ENCODE results near the gene PFN1. TPM values are rescaled to one million over a fixed set of nuclear protein-coding genes. Genes with fewer than 3 reads are reported as not detected.
A peak's percentile ranks its signal among the peaks of the same experiment; 100 is the strongest.

PFN1 gene
- total and polyA plus RNA-seq, 7 donors = 149 to 1,518 (median 232) TPM

DNA sequence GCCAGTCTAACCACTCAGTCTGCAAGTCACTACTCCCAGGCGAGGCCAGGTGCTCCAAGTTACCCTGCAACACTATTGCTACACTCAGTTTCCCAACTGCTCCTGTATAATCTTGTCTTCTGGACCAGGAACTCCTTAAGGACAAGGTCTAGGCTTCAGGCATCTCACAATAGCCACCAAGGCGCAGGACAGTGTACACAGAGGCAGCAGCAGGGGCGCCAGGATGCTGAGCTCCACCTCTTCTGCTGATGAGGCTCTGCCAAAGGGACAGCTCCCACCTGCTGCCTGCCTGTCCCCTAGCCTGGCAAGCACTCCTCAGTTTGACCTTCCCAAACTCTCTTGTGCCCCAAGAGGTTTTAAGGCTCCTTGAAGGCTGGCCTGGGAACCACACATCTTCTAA lies 11.9 kb downstream of the PFN1 start:
- no peaks in the 10 kb centered on the region for H3K27me3 ChIP-seq (ENCODE audit: insufficient read depth in 3 of 3, low read length in 2 of 3)
- peak in 1 of 2 donors; percentile 56 for DNase-seq
- intact Hi-C loops (cut with DNase I) = loop anchor here (5.0 kb wide), 2 partner anchors 46 to 141 kb away; partner anchors contain the start of gene ZFP3 (in 1 of the 2)
- TF ChIP-seq, protein P1, sequence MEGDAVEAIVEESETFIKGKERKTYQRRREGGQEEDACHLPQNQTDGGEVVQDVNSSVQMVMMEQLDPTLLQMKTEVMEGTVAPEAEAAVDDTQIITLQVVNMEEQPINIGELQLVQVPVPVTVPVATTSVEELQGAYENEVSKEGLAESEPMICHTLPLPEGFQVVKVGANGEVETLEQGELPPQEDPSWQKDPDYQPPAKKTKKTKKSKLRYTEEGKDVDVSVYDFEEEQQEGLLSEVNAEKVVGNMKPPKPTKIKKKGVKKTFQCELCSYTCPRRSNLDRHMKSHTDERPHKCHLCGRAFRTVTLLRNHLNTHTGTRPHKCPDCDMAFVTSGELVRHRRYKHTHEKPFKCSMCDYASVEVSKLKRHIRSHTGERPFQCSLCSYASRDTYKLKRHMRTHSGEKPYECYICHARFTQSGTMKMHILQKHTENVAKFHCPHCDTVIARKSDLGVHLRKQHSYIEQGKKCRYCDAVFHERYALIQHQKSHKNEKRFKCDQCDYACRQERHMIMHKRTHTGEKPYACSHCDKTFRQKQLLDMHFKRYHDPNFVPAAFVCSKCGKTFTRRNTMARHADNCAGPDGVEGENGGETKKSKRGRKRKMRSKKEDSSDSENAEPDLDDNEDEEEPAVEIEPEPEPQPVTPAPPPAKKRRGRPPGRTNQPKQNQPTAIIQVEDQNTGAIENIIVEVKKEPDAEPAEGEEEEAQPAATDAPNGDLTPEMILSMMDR (IDR thresholded peaks at IDR 0.05) = no peak
- ATAC-seq = peak in 1 of 4 donors; percentile 23
- H3K4me3 ChIP-seq = peak overlapping the region; percentile 7
- H3K4me1 ChIP-seq = peaks cover 43% of the 10 kb centered on the region
- H3K36me3 ChIP-seq (ENCODE audit: insufficient read depth in 1 of 2, low read depth in 1 of 2) = peaks cover 0 to 30% of the 10 kb centered on the region in 2 donors
- H3K9me3 ChIP-seq = no peaks in the 10 kb centered on the region
- WGBS, 3 donors = 39 to 68% (median 47%) methylated on average over 3 of the region's 3 CpGs
- peak overlapping the region; percentile 95 for H3K27ac ChIP-seq

- Histone ChIP-seq H3K36me3 (ENCODE audit: insufficient read depth in 1 of 2, low read depth in 1 of 2) (peaks cover 0 to 38% of the 10 kb centered on the region in 2 donors), H3K9me3 (no peaks in the 10 kb centered on the region), H3K4me1 (peaks cover 38% of the 10 kb centered on the region), H3K27ac (no peak overlapping the region), H3K27me3 (ENCODE audit: insufficient read depth in 3 of 3, low read length in 2 of 3) (no peaks in the 10 kb centered on the region), H3K4me3 (no peak overlapping the region)
- TF ChIP-seq, protein P1 (IDR thresholded peaks at IDR 0.05) = no peak
- DNase-seq (peak in 1 of 2 donors; percentile 15), ATAC-seq (no peak)
- intact Hi-C loops (cut with DNase I) = loop anchor here (2.0 to 5.0 kb wide), 3 partner anchors 27 to 142 kb away; partner anchors contain the start of gene ZFP3 (in 1 of the 2)
Measured at GRCh38 chr17:4935650-4936049, 12.7 kb downstream of the PFN1 start.

DNA sequence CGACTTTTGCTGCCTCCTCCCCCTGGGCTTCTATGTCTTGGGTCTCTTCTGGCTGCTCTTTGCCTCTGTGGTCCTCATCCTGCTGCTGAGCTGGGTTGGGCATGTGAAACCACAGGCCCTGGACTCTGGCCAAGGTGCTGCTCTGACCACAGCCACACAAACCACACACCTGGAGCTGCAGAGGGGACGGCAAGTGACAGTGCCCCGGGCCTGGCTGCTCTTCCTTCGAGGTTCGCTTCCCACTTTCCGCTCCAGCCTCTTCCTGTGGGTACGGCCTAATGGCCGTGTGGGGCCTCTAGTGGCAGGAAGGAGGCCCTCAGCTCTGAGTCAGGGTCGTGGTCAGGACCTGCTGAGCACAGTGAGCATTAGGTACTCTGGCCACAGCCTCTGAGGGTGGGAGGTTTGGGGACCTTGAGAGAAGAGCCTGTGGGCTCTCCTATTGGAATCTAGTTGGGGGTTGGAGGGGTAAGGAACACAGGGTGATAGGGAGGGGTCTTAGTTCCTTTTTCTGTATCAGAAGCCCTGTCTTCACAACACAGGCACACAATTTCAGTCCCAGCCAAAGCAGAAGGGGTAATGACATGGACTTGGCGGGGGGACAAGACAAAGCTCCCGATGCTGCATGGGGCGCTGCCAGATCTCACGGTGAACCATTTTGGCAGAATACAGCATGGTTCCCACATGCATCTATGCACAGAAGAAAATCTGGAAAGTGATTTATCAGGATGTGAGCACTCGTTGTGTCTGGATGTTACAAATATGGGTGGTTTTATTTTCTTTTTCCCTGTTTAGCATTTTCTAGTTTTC lies 14.0 kb downstream of the PFN1 start:
- no peaks in the 10 kb centered on the region for H3K9me3 ChIP-seq
- H3K36me3 ChIP-seq (ENCODE audit: insufficient read depth in 1 of 2, low read depth in 1 of 2) = peaks cover 0 to 44% of the 10 kb centered on the region in 2 donors
- DNase-seq = peak in 1 of 2 donors; percentile 69
- peak overlapping the region; percentile 36 for H3K27ac ChIP-seq
- 19 to 20% (median 20%) methylated on average over 14 of the region's 14 CpGs for WGBS, 3 donors
- peak; percentile 39 to 62 (median 48) for ATAC-seq
- intact Hi-C loops (cut with DNase I) = loop anchor here in 1 of 2 donors (2.0 kb wide), 1 partner anchor 26 kb away; no protein-coding TSS in a partner anchor
- no peak overlapping the region for H3K4me3 ChIP-seq
- no peaks in the 10 kb centered on the region for H3K27me3 ChIP-seq (ENCODE audit: insufficient read depth in 3 of 3, low read length in 2 of 3)
- H3K4me1 ChIP-seq = peaks cover 38% of the 10 kb centered on the region
- TF ChIP-seq, protein P1 (IDR thresholded peaks at IDR 0.05) = peak; percentile 5

- intact Hi-C loops (cut with DNase I) = loop anchor here in 1 of 2 donors (2.0 kb wide), 1 partner anchor 25 kb away; no protein-coding TSS in a partner anchor
- no peak for ATAC-seq
Measured at GRCh38 chr17:4933646-4934045, 14.7 kb downstream of the PFN1 start.

More at GRCh38 chr17:4933646-4934045, 14.7 kb downstream of the PFN1 start:
- Histone ChIP-seq H3K27ac (peak overlapping the region; percentile 36), H3K36me3 (ENCODE audit: insufficient read depth in 1 of 2, low read depth in 1 of 2) (peaks cover 0 to 47% of the 10 kb centered on the region in 2 donors), H3K9me3 (no peaks in the 10 kb centered on the region), H3K4me3 (no peak overlapping the region), H3K4me1 (peaks cover 33% of the 10 kb centered on the region), H3K27me3 (ENCODE audit: insufficient read depth in 3 of 3, low read length in 2 of 3) (no peaks in the 10 kb centered on the region)
- peak in 1 of 2 donors; percentile 13 for DNase-seq
- WGBS, 3 donors = 74 to 87% (median 78%) methylated on average over 13 to 16 of the region's 16 CpGs
- TF ChIP-seq, protein P1 (IDR thresholded peaks at IDR 0.05) = no peak
